AG09309 (cell line): Measurements from ENCODE around the gene RAI14.

ENCODE experiments used
- DNase-seq: peaks from one replicate; pipeline ENCODE4 v3.0.0-alpha.2; 2010; ENCODE audit warnings: low read depth
- H3K4me3 ChIP-seq: 2 replicates; pipeline ENCODE4 v1.5.1; 2011; ENCODE audit warnings: mild to moderate bottlenecking, low read depth, low read length, moderate library complexity; ENCODE audit not compliant: control insufficient read depth
- CTCF ChIP-seq: IDR thresholded peaks from 2 replicates; pipeline ENCODE4 v1.5.1; 2011; ENCODE audit warnings: mild to moderate bottlenecking, low read depth, low read length, inconsistent platforms; ENCODE audit not compliant: insufficient read depth, control insufficient read depth; ENCODE audit errors: missing control alignments

Gene RAI14

GRCh38 chr5:34849253-34849652, 193.1 kb downstream of the RAI14 start:
- no peak overlapping the region for H3K4me3 ChIP-seq
- no peak for TF ChIP-seq CTCF

GRCh38 chr5:34854459-34855174, 198.5 kb downstream of the RAI14 start:
- TF ChIP-seq CTCF, result no peak
- no peak for DNase-seq
- H3K4me3 ChIP-seq, result no peak overlapping the region

More at GRCh38 chr5:34849253-34849652, 193.1 kb downstream of the RAI14 start:
- no peak for DNase-seq

- no peak for DNase-seq
- no peak for TF ChIP-seq CTCF
- no peak overlapping the region for H3K4me3 ChIP-seq
Observed at GRCh38 chr5:34857161-34857560, 201.0 kb downstream of the RAI14 start.

GRCh38 chr5:34857894-34858293, 201.8 kb downstream of the RAI14 start:
- no peak for TF ChIP-seq CTCF
- no peak for DNase-seq
- no peak overlapping the region for H3K4me3 ChIP-seq

- DNase-seq, result no peak
- no peak for TF ChIP-seq CTCF
- H3K4me3 ChIP-seq, result no peak overlapping the region
Observed at GRCh38 chr5:34858790-34859189, 202.7 kb downstream of the RAI14 start.

- H3K4me3 ChIP-seq, result no peak overlapping the region
- no peak for TF ChIP-seq CTCF
- DNase-seq, result no peak
Observed at GRCh38 chr5:34859253-34859652, 203.1 kb downstream of the RAI14 start.

- DNase-seq, result no peak
- H3K4me3 ChIP-seq, result no peak overlapping the region
- TF ChIP-seq CTCF, result no peak
Observed at GRCh38 chr5:34863946-34864345, 207.8 kb downstream of the RAI14 start.
